ENCODE results near the gene IFT122. TPM values are rescaled to one million over a fixed set of nuclear protein-coding genes. Genes with fewer than 3 reads are reported as not detected.
A peak's percentile ranks its signal among the peaks of the same experiment; 100 is the strongest.

The IFT122 gene
- total and polyA plus RNA-seq, 12 donors = 15.7 to 38.4 (median 23.6) TPM

GRCh38 chr3:129461461-129462146 lies 21.6 kb downstream of the IFT122 start:
- intact Hi-C loops (cut with DNase I) = no loop called here
- TF ChIP-seq CTCF (IDR thresholded peaks at IDR 0.05) (no peak), POLR2A (IDR thresholded peaks at IDR 0.05) (no peak)
- Histone ChIP-seq H3K9me3 (replicated peaks in 1 of 3) (no peaks in the 10 kb centered on the region), H3K27me3 (no peaks in the 10 kb centered on the region), H3K27ac (peak overlapping the region in 4 of 5 donors; percentile 0 to 79 (median 52)), H3K4me1 (replicated peaks in 1 of 2) (peaks cover 0 to 13% of the 10 kb centered on the region in 2 donors), H3K4me3 (no peak overlapping the region), H3K36me3 (replicated peaks in 1 of 2) (peaks cover 0 to 20% of the 10 kb centered on the region in 2 donors)
- peak in 2 of 7 donors; percentile 28 to 40 for DNase-seq
- WGBS, 4 donors = 75 to 81% (median 76%) methylated on average over 6 of the region's 6 CpGs

DNA sequence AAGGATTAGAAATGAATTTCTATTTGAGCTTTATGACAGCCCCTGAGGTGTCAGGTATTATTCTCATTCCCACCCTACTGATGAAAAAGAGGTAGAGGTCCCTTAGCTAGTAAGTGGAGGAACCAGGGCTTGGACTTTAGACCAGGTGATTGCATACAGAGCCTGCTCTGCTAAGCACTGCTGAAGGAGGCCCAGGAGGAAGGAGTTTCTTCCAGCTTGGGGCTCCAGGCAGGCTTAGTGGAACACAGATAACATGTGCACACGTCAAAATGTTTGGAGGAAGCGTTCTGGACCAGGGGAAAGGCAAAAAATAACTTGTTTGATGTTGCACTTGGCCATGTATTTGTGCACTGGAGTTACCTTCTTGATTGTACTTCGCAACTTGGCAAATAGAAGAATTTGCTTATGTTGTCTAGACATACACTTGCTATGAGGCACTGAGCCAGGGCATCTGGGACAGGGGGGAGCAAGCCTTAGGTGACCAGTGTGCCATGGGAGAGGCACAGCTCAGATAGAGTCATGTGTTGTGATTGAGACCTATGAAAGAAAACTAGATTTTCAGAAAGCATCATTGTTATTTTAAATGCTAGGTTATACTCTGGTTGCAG lies 22.4 kb downstream of the IFT122 start:
- H3K36me3 ChIP-seq (replicated peaks in 1 of 2) = peaks cover 0 to 12% of the 10 kb centered on the region in 2 donors
- no peak for TF ChIP-seq POLR2A (IDR thresholded peaks at IDR 0.05)
- no peak for TF ChIP-seq CTCF (IDR thresholded peaks at IDR 0.05)
- no peak overlapping the region for H3K4me3 ChIP-seq
- H3K27me3 ChIP-seq = no peaks in the 10 kb centered on the region
- intact Hi-C loops (cut with DNase I) = no loop called here
- no peaks in the 10 kb centered on the region for H3K9me3 ChIP-seq (replicated peaks in 1 of 3)
- no peak for DNase-seq
- H3K4me1 ChIP-seq (replicated peaks in 1 of 2) = peaks cover 0 to 13% of the 10 kb centered on the region in 2 donors
- WGBS, 4 donors = 86 to 96% (median 92%) methylated on average over 3 of the region's 3 CpGs
- peak overlapping the region in 1 of 5 donors; percentile 79 for H3K27ac ChIP-seq

DNA sequence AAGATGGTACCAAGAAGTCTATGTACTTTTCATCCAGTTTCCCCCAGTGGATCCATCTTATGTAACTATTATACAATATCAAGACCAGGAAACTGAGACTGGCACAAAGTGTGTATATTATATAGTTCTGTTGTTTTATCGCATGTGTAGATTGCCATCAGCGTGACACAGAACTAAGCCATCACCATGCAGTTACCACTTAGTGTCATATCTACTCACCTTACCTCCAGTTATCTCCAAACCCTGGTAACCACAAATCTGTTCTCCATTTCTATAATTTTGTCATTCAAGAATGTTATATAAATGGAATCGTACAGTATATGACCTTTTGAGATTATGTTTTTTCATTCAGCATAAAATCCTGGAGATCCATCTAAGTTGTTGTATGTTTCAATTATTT lies 23.1 kb downstream of the IFT122 start:
- no peak for DNase-seq
- Histone ChIP-seq H3K9me3 (replicated peaks in 1 of 3) (no peaks in the 10 kb centered on the region), H3K27ac (no peak overlapping the region), H3K36me3 (replicated peaks in 1 of 2) (peaks cover 0 to 11% of the 10 kb centered on the region in 2 donors), H3K4me1 (replicated peaks in 1 of 2) (peaks cover 0 to 13% of the 10 kb centered on the region in 2 donors), H3K4me3 (no peak overlapping the region), H3K27me3 (no peaks in the 10 kb centered on the region)
- 90 to 95% (median 92%) methylated on average over 3 of the region's 3 CpGs for WGBS, 4 donors
- intact Hi-C loops (cut with DNase I) = no loop called here
- TF ChIP-seq CTCF (IDR thresholded peaks at IDR 0.05) (no peak), POLR2A (IDR thresholded peaks at IDR 0.05) (no peak)

GRCh38 chr3:129463716-129464115 lies 23.7 kb downstream of the IFT122 start:
- H3K27me3 ChIP-seq = no peaks in the 10 kb centered on the region
- H3K36me3 ChIP-seq (replicated peaks in 1 of 2) = peaks cover 0 to 7% of the 10 kb centered on the region in 2 donors
- WGBS, 4 donors = 78 to 84% (median 80%) methylated on average over 4 of the region's 4 CpGs
- no peak for DNase-seq
- H3K27ac ChIP-seq = no peak overlapping the region
- H3K4me1 ChIP-seq (replicated peaks in 1 of 2) = peaks cover 0 to 13% of the 10 kb centered on the region in 2 donors
- TF ChIP-seq CTCF (IDR thresholded peaks at IDR 0.05) (no peak), POLR2A (IDR thresholded peaks at IDR 0.05) (no peak)
- no peak overlapping the region for H3K4me3 ChIP-seq
- H3K9me3 ChIP-seq (replicated peaks in 1 of 3) = no peaks in the 10 kb centered on the region
- intact Hi-C loops (cut with DNase I) = no loop called here
